HG03565 (cell line): ENCODE data around the gene IFRD1.

Experiments
- ATAC-seq: cut with Tn5 transposase; IDR thresholded peaks from one replicate; pipeline ENCODE4 v1.9.1; 2021; ENCODE audit warnings: mild to moderate bottlenecking, moderate library complexity; ENCODE audit not compliant: unreplicated experiment

Gene IFRD1

DNA sequence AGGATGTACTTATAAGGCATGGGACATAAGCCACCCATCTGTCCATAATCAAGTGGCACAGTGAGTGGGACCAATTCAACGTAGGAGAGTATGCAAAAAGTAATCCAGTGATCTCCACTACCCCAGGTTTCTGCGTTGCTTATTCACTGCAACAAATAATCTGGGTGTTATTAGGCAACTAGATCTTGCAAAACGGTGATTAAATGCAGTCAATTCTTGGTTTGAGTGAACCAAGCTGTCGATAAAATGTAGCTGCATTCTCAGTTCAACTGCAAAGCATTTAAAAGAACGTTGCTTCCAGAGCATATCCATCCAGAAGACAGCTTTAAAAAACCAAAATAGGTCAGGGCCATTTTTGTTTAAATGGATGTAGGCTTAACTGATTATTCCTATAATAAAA lies 35.5 kb downstream of the IFRD1 start:
- no peak for ATAC-seq

DNA sequence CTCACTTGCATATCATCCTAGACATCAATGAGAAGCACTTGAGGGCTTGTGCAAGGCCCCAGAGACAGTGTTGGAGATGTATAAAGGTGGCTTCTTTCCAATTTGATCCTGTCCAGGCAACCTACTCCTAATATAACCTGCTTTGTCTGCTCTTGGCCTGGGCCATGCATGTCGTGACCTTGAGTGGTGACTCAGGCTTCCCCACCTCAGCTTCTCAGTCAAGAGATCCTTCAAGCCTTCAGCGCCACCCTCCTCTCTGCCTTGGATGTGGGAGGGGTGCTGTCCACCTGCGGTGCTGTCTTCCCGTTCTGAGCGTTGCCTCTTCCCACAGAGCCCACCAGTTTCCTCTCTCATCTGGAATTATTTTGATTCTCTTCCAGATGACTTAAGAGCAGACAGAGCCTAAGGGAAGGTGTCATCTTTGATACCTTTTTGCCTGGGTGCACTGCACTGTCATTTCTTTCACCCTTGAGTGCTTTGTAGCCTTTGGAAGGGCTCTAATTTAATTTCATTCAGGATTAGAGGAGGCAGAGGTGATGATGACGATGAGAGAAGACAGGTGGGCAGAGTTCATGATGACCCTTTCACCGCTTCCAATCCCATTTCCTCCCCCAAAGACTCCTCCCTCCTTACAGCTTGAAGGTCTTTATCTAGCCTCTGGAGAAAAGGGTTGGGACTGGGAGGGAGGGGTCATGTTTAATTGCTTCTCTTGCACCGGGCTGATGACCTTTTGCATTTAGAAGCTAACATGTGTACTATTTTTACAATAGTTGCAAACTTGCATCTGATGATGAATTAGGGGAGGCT lies 37.4 kb downstream of the IFRD1 start:
- no peak for ATAC-seq

DNA sequence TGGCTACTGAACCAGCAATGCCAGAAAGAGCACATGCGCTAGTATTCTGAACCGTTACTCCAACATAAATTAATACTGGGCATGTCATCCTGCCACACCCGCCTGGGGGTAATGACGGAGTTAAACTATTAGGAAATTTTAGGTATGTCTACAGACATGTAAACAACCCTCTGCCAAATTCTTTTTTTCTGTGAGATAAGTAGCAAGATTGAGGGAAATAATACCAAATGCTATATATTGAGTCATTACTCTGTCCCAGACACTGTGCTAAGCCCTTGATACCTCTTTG lies 37.9 kb downstream of the IFRD1 start:
- no peak for ATAC-seq

DNA sequence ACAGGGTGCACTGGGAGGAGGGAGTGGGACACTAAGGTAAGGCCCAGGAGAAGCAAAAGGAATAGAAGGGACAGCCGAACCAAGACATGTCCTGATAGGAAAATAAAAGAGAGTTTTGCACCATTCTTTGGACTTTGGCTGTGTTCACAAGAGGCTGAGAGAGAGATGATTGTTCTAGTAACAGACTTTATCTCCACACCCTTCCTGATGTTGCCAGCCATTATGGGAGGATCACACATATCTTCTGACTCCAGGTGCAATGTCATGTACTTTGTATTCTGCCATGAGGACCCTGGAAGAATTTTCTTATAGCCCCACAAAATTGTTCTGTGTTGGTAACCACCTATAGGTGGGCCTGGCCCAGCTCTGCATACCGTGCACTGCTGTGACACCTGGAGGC lies 41.9 kb downstream of the IFRD1 start:
- no peak for ATAC-seq

DNA sequence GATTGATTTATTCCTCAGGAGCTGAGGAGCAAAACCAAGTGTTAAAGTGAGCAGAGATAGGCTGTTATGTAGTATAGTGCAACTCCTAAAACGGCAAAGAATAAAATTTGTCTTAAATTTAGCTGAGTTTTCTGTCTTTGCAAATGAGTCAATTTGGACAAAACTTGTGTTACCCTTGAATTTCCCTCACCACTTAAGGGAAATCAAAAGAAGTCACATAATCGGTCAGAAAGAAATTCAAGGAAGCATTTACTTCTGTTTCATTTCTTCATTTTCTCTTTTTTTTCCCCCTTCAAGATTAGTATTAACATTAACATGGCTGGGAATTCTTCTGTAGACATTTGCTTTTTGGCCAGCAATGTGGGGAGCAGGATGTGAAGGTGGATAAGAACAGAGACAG lies 44.4 kb downstream of the IFRD1 start:
- ATAC-seq: no peak

DNA sequence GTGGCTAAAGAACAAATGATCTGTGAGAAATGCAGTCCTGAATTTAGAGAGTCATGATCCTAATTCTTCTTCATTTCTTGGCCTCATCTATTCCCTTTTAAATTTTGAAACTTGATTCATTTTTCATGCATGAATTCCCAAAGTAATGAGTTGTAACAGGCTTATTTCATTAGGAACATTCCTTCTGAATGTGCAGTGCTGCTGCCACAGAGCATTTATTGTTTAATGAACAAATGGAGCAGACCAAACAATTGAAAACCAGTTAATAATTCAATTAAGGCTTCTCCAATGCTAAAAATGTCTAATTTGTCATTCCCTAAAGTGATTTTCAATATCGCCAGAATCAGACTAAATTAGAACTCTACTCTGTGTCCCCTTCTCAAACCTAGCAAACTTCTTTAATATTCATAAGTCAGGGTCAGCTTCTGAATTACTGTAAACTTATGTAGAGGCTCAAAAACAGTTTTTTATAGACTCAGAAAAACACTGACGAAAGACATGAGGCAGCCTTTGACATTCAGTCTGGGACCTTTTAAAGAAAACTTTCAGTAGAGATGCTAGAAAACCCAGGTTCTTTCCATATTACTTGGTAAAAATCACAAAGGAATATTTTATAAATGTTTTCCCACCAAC lies 45.0 kb downstream of the IFRD1 start:
- ATAC-seq: no peak

DNA sequence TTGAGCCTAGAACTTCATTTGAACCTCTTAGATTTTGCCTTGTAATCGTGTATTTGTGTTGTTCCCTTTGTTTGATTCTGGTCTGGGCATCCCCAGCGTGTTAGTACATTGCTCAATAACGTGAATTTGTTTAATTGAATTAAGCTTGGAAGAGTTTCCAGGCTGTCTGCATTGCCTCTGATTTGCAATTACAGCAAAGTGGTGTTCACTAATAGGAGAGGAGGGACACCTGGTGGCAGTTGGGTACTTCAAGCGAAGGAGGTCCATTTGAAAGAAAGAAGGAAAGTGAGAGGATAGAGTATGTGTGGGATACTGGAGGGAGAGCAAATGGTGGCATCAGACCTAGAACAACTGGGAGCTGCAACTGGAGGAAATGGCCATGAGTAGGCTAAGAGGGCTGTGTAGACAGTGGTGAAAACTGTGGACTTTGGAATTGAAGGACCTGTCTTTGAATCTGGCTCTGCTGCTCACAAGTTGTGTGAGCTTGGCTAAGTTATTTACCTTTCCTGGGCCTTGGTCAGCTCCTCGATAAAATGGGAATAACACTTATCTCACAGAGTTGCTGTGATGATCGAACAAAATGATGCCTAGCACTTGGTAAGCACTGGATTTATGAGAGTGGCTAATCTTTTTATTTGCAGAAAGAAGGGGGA lies 45.7 kb downstream of the IFRD1 start:
- peak; percentile 47 for ATAC-seq

DNA sequence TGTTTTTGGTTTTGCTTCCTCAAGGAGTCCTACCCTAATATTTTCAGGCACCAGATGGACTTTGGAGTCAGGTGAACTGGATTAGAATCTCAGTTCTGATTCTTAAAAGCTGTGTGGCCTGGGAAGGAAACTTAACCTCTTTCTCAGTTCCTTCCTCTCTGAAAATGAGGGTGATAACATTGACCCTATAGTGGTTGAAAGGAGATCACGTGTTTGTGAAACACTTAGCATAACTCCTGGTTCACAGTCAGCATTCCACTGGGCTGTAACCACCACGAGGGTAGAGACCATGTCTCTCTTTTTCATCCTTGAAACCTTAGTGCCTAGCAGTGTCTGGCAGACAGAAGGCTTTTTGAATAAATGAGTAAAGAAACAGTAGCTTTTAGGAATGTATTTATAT lies 47.2 kb downstream of the IFRD1 start:
- peak; percentile 63 for ATAC-seq

DNA sequence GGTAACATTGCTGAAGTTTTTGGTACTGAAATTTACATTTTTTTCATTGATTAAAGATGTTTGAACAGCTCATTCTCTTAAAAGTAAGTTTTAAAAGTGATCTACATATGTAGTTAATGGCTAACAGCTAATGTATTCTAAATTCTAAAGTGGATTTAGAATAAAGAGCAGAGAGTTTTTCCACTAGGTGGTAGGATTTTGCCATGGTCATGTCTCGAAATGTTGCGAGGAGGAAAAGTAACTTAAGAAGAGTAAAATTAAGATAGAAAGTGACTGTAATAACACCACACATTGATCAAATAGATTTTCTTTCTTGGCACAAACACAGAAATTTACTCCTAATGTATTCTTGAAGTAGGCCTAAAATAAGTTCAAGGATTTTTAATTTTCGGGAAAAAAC lies 50.4 kb downstream of the IFRD1 start:
- no peak for ATAC-seq

DNA sequence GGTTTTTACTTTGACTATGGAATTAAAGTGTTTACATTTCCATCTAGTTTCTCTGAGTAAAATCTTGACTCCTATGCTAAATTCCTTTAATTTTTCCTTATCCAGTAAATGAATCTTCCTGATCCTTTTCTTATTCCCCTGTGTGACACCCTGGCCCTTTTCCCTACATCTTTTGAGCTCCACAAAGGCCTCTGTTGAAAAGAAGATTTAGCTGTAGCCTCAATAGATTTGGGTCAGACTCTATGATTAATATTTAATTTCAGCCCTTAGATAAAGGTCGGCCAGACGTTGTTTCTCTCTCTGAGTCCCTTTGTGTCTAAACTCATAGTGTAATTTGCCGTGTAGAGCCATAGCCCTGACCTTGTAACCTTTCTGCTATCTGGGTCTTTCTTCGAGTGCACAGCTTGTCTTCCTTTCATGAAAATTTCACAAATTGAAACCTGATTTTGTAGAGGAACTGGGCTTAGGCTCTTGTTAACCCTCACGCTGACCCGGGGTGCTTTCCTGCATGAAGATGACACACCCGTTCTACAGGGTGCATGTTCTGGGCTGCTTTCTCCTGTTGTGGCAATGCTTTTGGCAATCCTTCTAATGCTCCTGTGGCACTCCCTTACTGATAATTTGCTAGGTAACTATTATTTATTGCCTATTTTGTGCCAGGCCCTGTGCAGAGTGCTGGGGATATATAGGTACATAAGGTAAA lies 51.7 kb downstream of the IFRD1 start:
- no peak for ATAC-seq

DNA sequence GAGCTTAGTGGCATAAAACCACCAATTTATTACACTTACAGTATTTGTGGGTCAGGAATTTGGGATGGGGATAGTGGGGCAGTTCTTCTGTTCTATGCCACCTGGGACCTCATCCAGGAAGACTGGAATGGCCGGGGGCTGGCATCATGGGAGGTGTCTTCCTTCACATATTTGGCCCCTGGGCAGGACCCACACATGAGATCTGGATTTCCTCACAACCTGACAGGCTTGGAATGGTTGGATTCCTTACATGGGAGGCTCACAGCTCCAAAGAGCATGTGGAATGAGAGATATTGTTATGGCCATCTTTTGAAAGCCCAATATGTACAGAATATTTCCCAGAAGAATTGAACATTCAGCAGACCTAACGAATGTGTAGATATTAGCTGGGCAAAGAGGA lies 52.4 kb downstream of the IFRD1 start:
- ATAC-seq: no peak

DNA sequence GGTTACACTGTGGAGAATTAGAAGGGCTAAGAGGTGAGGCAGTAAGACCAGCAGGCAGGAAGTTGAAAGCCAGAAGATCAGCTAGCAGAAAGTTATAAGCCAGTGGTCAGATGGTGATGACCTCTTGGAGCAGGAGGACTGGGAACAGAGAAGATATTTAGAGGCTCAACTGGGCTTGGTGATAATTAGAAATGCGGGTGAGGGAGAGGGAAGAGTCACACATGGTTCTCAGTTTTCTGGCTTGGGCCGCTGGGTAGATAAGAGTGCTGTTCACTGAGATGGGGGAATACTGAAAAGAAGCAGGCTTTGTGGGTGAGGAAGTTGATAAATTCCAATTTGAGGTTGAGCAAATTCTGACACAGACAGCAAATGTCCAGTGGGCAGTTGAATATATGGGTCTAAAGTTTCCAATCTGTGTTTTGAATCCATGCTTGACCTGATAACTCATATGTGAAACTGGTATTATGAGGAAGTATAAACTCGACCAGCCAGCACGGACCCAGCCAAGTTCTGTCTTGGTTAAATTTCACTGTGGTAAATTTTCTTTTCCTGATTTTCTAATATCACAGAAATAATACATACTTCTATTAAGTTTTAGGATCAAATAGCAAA lies 53.2 kb downstream of the IFRD1 start:
- no peak for ATAC-seq

DNA sequence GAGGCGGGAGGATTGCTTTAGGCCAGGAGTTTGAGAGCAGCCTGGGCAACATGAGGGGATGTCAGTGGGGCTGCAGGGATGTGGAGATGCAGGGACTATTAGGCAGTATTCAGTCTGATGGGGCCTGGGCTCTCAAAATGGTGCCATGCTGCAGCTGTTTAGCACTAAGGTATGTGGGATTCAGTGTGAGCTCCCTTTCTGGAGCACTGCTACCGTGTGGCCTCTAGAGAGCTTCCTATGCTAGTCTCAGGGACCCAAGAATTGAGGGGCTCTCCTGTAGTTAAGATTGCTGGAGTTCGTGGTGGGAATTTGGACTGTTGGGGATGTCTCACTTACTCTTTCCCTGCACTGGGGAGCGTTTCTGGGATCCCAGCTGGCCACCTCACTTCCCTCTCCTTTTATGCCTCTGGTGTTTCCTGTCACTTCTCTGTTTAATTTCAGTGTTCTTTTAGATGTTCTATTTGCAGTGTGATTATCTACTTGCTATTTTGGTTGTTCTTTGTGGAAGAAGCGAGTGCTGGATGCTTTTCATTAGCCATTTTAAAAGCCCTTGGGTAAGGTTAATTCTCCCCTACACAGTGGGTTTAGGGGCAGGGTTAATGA lies 53.9 kb downstream of the IFRD1 start:
- no peak for ATAC-seq

DNA sequence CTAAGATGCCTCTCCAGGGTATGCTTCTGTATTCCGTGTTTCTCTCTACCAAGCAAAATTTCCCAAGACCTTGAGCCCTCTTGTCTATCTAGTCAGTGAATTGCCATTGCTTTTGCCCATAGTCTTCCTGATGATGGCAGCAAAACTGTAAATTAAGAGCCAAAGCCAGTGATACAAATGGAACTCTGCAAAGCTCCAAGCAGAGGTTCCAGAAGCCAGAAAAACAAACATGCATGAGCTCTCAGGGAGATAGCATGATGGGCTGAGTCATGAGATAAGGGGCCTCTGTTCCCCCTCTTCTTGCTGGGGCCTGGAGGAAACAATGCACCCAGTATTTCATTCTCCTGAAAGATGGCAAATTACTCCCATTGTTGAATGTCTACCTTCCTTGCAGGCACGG lies 55.2 kb downstream of the IFRD1 start:
- no peak for ATAC-seq

DNA sequence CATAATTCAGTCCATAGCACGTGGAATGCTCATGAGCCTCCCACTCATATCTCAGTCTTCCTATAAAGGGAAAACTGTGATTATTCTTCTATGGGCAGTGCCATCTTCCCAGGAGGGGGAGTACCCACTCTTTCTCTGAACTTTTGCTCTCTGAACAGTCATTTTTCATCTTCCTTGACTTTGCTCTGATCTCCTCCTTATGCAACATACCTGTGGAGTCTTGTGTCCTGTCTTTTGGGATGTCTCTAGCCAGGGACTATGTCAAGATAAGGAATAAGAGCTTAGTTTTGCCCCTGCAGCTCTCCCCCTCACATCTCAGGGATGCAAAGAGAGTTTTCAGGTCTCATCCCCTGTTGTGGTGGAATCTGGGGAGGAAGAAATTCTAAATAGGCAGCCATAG lies 58.1 kb downstream of the IFRD1 start:
- ATAC-seq: no peak

DNA sequence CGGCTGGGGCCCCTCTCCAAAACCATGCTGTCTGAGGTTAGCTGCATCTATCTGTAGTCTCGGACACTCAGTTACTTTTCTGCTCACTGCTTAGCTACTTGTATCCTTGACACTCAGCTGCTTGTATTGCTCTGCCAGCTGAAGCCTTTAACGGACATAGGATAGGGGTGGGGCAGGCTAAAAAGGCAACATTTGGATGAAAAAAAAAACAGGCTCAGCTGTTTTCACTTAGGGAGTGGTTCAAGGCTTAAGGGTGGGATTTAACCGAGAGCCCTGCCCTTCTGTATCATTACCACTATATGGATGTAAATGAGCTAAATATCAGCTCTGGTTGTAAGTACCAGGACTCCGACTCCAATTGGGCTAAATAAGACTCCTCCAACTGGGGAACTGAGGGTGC lies 59.1 kb downstream of the IFRD1 start:
- no peak for ATAC-seq

DNA sequence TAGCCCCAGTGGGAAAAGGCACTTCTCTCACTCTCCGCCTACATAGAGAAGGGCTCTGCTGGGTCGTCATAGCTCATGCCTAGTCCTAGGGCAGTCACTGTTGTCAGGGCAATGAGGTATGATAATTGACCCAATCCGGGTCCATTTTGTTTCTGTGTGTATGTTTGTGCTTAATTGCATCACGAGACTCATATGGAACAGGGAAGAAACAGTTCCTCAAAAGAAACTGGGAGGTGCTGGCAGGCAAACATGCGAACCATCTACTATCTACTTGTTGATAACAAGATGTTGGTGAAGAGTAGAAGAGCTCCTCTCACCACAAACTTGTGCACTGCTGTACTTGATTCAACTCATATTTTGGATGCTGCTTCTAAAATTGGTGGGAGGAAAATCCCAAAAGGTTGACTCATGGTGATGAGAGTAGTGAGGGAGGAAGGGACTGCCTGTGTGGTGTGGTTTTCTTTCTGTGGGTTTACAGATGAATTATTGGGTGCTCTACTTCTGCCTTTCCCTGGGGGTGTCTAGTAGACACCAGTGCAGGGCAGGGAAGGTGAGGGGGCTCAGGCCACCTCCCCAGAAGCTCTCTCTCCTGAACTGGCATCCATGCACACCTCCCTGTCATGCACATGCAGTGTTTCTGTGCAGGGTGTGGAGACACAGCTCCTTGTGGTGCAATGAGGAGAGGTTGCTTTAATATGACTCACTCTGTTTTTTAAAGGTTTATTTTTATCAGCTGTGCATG lies 59.9 kb downstream of the IFRD1 start:
- ATAC-seq: peak; percentile 69

DNA sequence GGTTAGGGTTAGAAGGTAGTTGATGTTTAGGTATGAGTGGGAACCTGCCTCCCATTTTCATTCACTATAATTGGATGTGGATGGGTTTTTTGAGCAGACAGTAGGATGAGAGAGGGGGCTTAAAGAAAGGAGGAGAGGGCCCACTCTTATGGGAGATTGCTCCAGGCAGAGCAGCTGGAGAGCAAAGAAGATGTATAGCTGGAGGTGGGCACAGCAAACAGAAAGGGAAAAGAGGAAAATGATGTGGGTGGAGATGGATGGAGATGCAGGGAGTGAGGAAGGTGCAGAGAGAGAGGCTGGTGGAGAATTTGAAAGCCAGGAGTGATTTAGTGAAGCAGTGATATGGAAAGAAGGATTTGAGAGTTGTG lies 60.5 kb downstream of the IFRD1 start:
- no peak for ATAC-seq

DNA sequence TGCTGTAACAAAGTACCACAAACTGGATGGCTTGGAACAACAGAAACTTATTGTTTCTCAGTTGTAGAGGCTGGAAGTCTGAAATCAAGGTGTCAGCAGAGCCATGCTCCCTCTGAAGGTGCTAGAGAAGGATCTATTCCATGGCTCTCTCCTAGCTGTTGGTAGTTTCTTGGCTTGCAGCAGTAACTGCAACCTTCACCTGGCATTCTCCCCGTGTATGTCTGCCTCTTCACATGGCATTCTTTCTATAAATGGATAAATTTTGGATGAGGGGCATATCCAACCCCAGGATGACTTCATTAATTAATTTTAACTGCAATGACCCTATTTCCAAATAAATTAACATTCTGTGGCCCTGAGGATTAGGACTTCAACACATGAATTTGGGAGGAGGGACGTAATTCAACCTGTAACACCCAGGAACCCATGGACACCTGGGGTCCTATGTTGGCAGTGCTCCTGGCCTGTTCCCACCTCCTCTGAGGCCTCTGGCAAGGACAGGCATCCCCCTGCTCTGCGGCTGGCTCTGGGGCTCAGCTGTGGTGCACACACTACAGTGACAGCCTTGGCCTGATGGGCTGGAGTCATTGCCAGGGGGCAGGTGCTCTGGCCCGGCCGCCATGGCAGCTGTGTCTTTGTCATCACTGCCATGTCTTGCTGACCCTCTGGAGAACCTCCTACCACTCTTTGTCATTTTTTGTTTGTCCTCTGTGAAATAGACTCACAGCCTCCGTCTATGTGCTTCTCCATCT lies 61.4 kb downstream of the IFRD1 start:
- ATAC-seq: no peak
